ENCODE measurements around the gene PIK3R3.

Gene PIK3R3

DNA sequence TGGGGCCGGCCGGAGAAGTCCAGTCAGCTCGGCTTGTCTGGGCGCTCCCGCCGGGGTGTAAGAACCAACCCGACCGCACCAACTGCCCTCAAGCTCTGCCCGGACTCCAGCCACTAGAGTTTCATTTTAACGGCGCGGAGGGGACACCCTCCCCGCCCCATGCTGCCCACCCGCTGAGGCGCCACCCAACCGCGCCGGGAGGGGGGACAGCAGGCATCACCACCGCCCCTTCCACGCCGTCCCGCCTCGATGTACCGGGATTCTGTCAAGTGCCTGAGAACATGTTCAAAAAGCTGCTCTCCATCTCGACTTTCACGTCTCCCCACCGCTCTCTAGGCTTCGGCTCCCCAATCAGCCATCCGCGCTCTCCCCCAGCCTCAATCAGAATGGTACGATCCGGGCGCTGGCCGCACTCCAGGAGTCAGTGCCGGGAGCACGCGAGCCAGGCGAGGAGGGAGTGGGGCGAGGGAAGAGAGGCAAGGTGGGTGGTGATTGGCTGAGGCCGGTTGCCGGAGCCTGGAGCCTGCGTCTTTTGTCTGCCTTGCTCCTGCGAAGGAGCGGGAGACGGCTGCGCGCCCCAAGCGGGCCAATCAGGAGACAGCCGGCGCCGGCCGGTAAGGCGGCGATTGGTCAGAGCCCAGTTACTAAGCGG is at the start of gene PIK3R3:
Gene PIK3R3 (minus strand): TSS at position 101 of the 652 bp plus-strand sequence. CDS start 677 bp downstream, outside the sequence.
- in situ Hi-C loops (cut with HindIII; ENCODE audit: low pct_ligation_motif_present, low pct_unique_long_range_greater_than_20kb, low sequenced_read_pairs), result no loop called here
- peak; percentile 97 for DNase-seq

DNA sequence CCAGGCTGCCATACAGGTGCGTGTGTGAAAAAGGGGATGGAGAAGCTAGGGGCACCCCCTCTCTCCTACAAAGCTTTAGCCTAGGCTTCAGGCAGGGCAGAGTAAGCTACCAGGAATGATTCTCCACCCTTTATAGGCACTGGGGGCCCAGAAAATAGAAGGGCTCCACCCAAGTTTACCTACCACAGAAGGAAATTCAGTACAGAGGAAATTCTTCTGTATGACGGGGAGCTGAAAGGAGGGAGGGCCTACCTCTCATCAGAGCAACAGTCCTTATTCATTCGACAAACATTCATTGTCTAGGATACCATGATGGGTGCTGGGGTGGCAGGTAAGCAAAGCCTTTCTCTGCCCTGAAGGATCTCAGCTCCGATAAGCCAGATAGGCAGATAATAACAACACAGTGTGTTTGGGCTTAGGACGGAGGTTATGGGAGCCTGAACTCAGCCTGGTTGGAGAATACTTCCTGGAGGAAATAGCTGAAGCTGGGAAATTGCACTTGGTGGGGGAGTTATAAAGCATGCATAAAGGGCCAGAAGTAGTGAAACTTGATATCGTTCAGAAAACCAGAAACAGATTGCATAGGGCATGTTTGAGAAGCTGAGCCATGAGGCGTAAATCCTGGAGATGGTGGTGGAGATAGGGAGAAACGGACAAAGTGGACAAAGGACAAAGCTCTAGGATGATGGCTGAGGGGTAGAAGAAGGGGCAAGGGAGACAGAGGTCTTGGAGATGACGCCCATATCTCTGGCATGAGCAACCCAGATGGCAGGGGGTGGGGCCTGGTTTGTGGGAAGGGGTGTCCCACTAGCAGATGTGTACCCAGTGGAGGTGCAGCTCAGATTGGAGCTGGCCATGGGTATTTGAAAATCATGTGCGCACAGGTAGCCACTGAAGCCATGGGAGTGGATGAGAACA is 49.2 kb upstream of the PIK3R3 start:
- in situ Hi-C loops (cut with HindIII; ENCODE audit: low pct_ligation_motif_present, low pct_unique_long_range_greater_than_20kb, low sequenced_read_pairs), result loop anchor here (25.0 kb wide), 1 partner anchor 144 kb away; no protein-coding TSS in a partner anchor
- DNase-seq, result no peak

DNA sequence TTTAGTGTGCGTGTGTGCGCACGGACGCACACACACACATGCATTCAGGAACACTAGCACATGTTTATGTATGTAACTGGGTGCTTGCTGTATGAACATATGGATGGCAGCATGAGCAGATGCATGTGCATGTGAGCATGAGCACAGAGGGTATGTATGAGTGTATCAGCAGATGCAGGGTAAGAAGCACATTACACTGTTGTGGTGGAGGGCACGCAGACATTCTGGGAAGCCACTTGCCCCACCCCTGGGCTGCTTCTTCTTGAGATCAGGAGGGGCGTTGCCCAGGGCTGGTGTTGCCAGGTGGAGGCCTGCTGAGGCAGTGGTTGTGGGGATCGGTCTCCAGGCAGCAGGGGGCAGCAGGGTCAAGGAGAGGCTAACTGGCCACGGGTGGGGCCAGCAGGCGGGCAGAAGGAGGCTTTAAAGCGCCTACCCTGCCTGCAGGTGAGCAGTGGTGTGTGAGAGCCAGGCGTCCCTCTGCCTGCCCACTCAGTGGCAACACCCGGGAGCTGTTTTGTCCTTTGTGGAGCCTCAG is 47.7 kb upstream of the PIK3R3 start:
- DNase-seq, result peak; percentile 74
- in situ Hi-C loops (cut with HindIII; ENCODE audit: low pct_ligation_motif_present, low pct_unique_long_range_greater_than_20kb, low sequenced_read_pairs), result loop anchor here (25.0 kb wide), 1 partner anchor 143 kb away; no protein-coding TSS in a partner anchor

DNA sequence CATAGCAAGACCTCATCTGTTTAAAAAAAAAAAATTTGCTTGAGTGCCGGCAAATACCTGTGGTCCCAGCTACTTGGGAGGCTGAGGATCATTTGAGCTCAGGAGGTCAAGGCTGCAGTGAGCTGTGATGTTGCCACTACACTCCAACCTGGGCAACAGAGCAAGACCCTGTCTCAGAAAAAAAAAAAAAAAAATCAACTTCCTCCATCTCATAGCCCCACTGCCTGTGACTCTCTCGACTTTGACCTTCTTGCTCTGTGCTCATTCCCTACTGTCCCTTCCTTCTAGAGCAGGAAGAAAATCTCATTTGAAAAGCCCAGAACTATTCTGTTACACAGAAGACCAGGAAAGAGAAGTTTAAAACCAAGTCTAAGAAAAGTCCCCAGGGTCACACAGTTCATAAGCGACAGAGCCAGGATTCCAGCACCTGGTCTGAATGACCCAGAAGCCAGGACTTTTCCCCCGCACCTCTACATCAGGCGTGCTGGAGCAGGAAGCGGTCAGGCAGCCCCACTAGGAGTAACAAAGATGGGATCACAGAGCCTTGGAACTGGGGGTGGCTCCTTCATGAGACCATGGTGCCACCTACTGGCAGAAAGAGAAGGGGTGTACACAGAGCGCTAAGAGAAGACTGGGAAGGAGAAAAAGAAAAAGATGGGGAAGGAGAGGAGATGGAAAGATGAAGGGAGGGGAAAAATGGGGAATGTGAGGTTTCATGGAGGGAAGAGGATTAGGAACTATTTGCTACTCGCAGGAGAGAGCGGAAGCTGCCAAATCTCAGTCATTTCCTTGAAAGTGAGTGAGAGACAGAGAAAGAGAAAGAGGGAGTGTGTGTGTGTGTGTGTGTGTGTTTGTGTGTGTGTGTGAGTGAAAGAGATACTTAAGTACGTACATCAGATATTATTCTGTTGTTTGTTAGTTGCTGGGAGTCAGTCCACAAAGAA is 47.0 kb upstream of the PIK3R3 start:
- peak; percentile 88 for DNase-seq
- in situ Hi-C loops (cut with HindIII; ENCODE audit: low pct_ligation_motif_present, low pct_unique_long_range_greater_than_20kb, low sequenced_read_pairs), result loop anchor here (25.0 kb wide), 1 partner anchor 142 kb away; no protein-coding TSS in a partner anchor

DNA sequence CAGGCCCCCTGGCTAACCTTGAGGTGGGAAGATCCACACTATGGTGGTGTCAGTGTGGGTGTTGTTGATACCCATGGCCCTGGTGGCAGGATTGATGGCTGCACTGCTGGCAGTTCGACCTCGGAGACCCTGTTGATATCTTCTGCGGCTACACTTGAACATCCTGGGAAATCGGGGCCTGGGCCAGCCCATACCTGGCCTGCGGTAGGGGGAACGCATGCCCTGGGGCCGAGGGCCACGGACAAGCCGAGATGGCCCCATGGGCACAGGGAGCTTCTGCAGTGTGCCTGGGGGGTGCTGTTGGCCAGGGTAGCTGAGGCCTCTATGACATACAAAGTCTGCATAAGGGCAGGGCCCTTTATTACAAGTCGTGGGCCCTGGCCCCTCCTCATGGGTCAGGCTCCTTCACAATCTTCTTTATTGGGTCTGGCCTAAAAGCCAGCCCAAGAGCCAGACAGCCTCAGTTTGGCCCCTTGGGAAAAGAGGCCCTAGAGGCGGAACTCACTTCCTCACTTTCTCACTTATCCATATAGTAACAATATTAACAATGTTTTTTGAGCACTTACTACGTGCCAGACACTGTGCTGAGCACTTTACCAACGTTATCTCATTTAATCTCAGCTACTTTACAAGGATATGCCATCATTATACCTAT is 43.9 kb upstream of the PIK3R3 start, which contains the start of gene P3R3URF:
Gene P3R3URF (minus strand): TSS at position 278 of the 655 bp plus-strand sequence. CDS start 17 bp downstream, at position 261.
- no peak for DNase-seq
- in situ Hi-C loops (cut with HindIII; ENCODE audit: low pct_ligation_motif_present, low pct_unique_long_range_greater_than_20kb, low sequenced_read_pairs), result loop anchor here (25.0 kb wide), 1 partner anchor 139 kb away; no protein-coding TSS in a partner anchor

DNA sequence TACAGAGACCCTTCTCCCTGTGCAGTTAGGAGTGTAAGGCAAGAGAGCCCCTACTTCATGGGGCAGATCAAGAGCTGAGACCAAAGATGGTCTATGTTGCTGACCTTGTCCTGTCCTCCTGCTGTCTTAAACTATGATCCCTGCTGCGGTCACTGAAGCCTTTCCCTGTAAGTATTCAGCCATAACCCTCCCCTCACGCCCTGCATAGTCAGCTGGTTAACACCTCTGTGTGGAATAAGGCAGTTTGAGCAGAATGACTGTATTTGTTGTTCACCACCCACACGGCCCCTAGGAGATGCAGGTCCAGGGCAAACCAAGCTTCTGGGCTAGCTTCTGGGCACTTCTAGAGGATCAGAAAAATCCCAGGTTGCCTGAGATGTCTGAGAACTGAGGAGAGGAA is 42.8 kb upstream of the PIK3R3 start:
- in situ Hi-C loops (cut with HindIII; ENCODE audit: low pct_ligation_motif_present, low pct_unique_long_range_greater_than_20kb, low sequenced_read_pairs), result loop anchor here (25.0 kb wide), 1 partner anchor 138 kb away; no protein-coding TSS in a partner anchor
- DNase-seq, result no peak

DNA sequence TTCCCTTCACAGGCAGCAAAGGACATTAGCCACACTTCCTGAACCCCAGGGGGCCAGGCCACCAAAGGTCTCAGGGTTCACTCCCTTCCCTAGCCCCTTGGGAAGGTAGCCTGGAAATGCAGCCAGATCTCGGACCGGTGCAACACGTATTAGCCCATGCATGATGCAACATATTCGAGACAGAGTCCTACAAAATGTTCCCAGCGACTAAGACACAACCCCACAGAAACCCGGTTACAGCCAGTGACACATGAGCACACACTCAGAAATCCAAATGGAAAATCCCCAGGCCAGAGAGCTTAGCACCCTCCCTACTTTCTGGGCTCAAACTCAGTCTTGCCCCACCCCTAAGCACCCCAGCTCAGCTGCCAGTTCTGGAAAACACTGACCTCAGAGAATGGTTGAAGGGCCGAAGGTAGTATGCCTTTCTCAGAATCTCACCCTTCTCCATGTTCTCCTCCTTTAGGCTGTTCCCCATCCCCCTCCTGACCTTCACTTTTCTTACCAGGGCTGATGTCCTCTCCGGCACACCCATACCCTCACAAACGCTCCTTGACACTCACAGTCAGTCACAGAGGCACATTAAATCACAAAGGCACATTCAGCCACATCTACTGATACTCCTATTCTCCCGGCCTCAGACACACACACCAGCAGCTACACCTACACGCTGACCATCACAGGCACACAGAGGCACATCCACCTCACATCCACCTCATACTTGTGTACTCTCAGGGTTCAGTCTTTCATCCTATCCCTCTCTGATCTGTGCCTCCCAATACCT is 42.2 kb upstream of the PIK3R3 start, which contains the start of gene TSPAN1:
Gene TSPAN1 (plus strand): TSS at position 640 of the 784 bp plus-strand sequence. CDS start 6,021 bp downstream, outside the sequence.
- in situ Hi-C loops (cut with HindIII; ENCODE audit: low pct_ligation_motif_present, low pct_unique_long_range_greater_than_20kb, low sequenced_read_pairs), result loop anchor here (25.0 kb wide), 1 partner anchor 137 kb away; no protein-coding TSS in a partner anchor
- DNase-seq, result no peak

DNA sequence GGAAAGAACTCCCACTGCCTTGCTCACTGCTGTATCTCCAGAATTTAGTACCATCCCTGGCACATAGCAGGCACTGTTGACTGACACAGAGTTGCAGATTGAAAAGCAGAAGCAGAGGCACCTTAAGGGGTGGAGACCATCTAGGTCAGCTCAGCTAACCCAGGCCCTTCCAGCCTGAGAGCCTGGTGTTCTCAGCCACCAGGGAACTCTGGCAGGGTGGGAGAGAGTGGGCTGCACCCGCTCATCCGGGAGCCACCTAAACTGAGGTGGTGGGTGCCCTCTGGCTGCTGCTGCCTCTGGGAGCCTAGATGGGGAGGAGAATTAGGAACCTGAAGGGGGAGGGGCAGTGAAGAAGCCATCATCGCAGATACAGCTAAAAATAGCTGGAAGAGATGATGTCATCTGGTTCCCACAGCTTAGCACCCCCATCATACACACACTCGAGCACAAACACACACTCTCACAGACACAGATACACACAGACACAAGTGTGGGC is 41.0 kb upstream of the PIK3R3 start:
- DNase-seq, result no peak
- in situ Hi-C loops (cut with HindIII; ENCODE audit: low pct_ligation_motif_present, low pct_unique_long_range_greater_than_20kb, low sequenced_read_pairs), result no loop called here

DNA sequence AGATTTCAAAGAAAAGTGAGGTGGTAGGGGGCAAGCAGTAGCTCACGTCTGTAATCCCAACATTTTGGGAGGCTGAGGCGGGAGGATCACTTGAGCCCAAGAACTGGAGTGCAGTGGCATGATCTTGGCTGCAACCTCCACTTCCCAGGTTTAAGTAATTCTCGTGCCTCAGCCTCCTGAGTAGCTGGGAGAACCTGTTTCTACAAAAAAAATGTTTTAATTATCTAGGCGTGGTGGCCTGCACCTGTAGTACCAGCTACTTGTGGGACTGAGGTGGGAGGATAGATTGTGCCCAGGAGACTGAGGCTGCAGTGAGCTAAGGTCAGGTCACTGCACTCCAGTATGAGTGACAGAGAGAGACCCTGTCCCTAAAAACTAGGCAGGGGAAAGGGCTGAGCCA is 39.9 kb upstream of the PIK3R3 start:
- in situ Hi-C loops (cut with HindIII; ENCODE audit: low pct_ligation_motif_present, low pct_unique_long_range_greater_than_20kb, low sequenced_read_pairs), result no loop called here
- DNase-seq, result no peak

DNA sequence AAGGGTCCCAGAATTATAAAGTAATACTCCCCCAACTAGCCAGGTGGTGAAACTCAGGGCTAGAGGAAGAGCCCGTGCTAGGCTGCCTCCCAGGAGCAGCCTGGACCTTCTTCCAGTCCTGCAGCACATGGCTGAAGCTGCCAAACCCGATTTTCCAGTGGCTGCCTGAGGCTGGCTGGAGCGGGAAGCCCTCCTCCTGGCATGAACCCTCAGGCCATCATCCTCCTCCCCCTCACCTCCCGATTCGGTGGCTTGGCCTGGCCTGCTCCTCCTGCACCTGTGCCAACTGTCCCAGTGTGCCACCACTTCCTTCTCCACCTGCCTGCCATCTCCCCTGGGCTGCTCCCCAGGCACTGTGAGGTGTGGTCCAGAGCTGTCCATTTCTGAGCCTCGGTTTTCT is 39.4 kb upstream of the PIK3R3 start:
- in situ Hi-C loops (cut with HindIII; ENCODE audit: low pct_ligation_motif_present, low pct_unique_long_range_greater_than_20kb, low sequenced_read_pairs), result no loop called here
- no peak for DNase-seq

DNA sequence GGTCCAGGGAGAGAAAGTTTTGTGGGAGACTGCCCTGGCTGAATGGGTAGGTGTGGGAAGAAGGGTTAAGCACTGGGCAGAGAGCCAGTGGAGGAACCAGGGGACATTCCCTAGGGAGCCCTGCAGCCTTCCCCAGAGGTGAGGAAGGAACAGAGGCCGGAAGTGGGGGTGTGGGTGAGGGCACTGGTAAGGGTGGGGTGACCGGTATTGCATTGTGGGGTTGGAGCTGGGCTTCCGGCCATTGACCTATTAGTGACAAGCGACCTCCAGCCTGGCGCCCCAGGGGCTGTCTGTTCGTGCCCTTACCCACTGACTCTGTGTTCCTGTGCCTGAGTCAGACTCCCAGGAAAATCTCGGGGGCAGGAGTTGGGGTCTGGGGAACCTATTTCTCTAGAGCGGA is 38.9 kb upstream of the PIK3R3 start:
- no peak for DNase-seq
- in situ Hi-C loops (cut with HindIII; ENCODE audit: low pct_ligation_motif_present, low pct_unique_long_range_greater_than_20kb, low sequenced_read_pairs), result no loop called here

DNA sequence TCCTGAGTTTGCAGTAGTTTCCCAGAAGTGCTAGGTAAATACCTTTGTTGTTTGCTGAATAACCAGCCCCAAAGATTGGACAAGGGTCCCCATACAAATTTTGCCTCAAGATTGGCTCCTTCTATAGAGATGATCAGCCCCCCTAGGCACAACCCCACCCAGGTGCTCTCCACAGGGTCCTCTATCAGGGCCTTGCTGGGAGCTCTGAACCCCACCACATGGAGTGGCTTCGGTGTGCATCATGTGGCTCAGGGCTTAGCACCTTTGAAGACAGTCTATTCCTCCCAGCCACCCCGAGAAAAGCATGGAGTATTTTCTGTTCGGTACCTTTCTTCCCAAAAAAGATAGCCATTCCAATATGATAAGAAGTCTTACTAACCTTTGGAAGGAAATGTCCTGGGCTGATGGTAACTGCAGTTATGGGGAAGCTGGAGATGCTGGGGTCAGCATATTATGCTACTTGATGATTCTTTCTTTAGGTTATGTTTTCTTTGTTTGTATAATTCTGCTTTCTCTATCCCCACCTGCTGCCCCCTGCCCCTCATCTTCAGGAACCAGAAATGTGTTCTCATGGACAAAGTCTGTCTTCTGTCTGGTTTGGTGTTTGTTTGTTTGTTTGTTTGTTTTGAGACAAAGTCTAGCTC is 37.5 kb upstream of the PIK3R3 start:
- DNase-seq, result no peak
- in situ Hi-C loops (cut with HindIII; ENCODE audit: low pct_ligation_motif_present, low pct_unique_long_range_greater_than_20kb, low sequenced_read_pairs), result no loop called here

DNA sequence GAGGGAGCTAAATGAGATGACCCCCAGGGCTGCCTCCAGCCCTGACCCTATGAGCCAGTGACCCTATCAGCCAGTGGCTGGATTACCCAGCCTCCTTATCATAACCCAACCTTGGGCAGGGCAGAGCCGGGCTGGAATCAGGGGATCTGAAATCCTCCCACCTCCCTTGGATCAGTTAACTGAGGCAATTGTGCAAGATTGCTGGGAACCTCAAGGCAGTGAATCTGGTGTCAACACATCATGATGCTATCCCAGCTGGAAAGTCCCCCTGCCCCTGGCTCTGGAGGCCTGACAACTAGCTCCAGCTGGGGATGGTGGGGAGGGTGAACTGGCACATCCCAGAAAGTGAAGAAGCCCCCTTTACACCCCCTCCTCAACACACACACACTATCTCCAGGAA is 36.0 kb upstream of the PIK3R3 start:
- DNase-seq, result no peak
- in situ Hi-C loops (cut with HindIII; ENCODE audit: low pct_ligation_motif_present, low pct_unique_long_range_greater_than_20kb, low sequenced_read_pairs), result no loop called here

DNA sequence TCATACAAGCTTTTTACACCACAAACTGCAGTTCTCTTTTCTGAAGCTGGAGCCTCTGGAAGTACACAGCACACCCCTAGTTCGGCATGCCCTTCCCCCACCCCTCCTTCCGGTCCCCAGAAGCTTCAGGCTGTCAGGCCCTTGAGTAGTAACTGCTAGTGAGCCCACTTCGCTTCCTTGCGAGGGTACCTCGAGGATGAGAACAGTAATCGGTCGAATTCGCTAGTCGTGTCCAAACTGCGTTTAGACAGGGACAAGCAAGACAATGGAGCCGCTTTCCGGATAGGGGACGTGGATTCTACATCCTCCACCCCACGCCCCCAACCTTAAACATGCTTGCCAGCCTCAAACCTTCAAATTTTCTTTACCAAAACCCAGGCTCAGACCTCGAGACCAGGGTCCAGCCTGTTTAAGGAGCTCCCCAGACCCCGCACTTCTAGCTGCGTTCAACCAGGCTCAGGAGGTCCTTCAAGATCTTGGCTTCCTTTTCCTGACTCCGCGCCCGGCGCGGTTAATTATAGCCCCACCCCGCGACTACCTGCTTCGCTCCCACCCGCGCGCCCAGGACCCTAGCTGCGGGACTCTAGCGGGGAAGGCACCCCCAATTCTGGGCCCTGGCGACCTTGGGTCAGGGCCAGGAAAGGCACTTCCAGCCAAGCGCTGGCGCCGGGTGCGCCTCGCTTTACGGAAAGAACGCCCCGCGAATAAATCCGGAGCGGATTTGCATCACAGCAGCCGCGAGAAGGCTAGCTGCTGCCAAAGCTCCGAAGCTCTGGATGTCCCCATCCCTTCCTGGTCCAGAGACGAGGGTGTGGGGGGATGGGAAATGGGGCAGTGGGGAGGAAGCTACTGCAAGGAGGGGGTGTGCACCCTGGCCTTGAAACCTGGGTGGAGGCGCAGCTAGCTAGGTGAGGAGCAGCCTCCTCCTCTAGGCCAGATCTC is 34.4 kb upstream of the PIK3R3 start:
- DNase-seq, result no peak
- in situ Hi-C loops (cut with HindIII; ENCODE audit: low pct_ligation_motif_present, low pct_unique_long_range_greater_than_20kb, low sequenced_read_pairs), result no loop called here

DNA sequence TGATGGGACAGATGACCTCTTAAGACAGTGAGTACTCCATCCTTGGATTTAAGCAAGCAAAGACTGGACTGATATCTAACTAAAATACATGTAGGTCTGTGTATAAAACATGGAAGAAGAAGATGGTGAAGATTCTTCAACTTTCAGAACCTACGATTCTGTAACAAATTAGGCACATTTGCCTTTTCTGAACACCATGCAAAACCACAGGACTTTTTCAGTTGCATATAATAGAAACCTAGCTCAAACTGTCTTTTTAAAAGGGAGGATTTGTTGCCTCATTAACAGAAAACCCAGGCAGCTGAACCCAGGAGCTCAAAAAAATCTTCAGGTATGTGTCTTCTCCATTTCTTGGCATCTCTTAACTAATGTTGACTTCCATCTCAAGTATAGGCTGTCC is 27.8 kb upstream of the PIK3R3 start:
- DNase-seq, result no peak

More for the DNA sequence above, 27.8 kb upstream of the PIK3R3 start:
- in situ Hi-C loops (cut with HindIII; ENCODE audit: low pct_ligation_motif_present, low pct_unique_long_range_greater_than_20kb, low sequenced_read_pairs), result no loop called here
